Neural progenitor cell (in vitro differentiated cells): Measurements from ENCODE around the gene CLMP. TPM values are rescaled to one million over a fixed set of nuclear protein-coding genes. Genes with fewer than 3 reads are reported as not detected.

Source experiments
- DNase-seq: peaks from one replicate; pipeline ENCODE4 v3.0.0-alpha.2; 2016; ENCODE audit warnings: low spot score
- H2AFZ ChIP-seq: fragments of 200-600 bp; sonication (generic); replicated peaks from 2 replicates; pipeline ENCODE4 v1.6.1; 2016; ENCODE audit warnings: antibody characterized with exemption
- H3F3A ChIP-seq: fragments of 200-600 bp; sonication (generic); 2 replicates; pipeline ENCODE4 v1.6.1; 2016; ENCODE audit warnings: antibody characterized with exemption, low read depth
- H3K27ac ChIP-seq: fragments of 200-600 bp; sonication (generic); 2 replicates; pipeline ENCODE4 v1.5.1; 2016; ENCODE audit warnings: mild to moderate bottlenecking
- H3K27me3 ChIP-seq: fragments of 200-600 bp; sonication (generic); 2 replicates; pipeline ENCODE4 v1.6.1; 2016; ENCODE audit warnings: mild to moderate bottlenecking, moderate library complexity
- H3K36me3 ChIP-seq: fragments of 200-600 bp; sonication (generic); 2 replicates; pipeline ENCODE4 v1.5.1; 2016
- H3K4me1 ChIP-seq: fragments of 200-600 bp; sonication (generic); 2 replicates; pipeline ENCODE4 v1.6.1; 2016; ENCODE audit warnings: mixed run types
- H3K4me2 ChIP-seq: fragments of 200-600 bp; sonication (generic); 2 replicates; pipeline ENCODE4 v1.6.1; 2016
- H3K4me3 ChIP-seq: fragments of 200-600 bp; sonication (generic); 2 replicates; pipeline ENCODE4 v1.5.1; 2016
- H3K79me2 ChIP-seq: fragments of 200-600 bp; sonication (generic); 2 replicates; pipeline ENCODE4 v1.6.1; 2016; ENCODE audit warnings: low read depth
- H3K9ac ChIP-seq: fragments of 200-600 bp; sonication (generic); 2 replicates; pipeline ENCODE4 v1.6.1; 2016
- H3K9me3 ChIP-seq: fragments of 200-600 bp; sonication (generic); 2 replicates; pipeline ENCODE4 v1.5.1; 2016; ENCODE audit warnings: low read depth
- H4K20me1 ChIP-seq: fragments of 200-600 bp; sonication (generic); 2 replicates; pipeline ENCODE4 v1.6.1; 2016; ENCODE audit warnings: low read depth
- H3K27ac Mint-ChIP-seq: 3 replicates; pipeline ENCODE4 v1.8.0; 2021; ENCODE audit warnings: mixed read lengths
- H3K27me3 Mint-ChIP-seq: 2 replicates; pipeline ENCODE4 v1.8.0; 2022; ENCODE audit warnings: low read depth, mild to moderate bottlenecking, inconsistent platforms, moderate library complexity, mixed read lengths; ENCODE audit not compliant: insufficient read depth
- H3K36me3 Mint-ChIP-seq: 3 replicates; pipeline ENCODE4 v1.8.0; 2021; ENCODE audit warnings: mixed read lengths
- H3K4me1 Mint-ChIP-seq: 3 replicates; pipeline ENCODE4 v1.8.0; 2021; ENCODE audit warnings: mixed read lengths
- H3K4me3 Mint-ChIP-seq: 3 replicates; pipeline ENCODE4 v1.8.0; 2021; ENCODE audit warnings: mild to moderate bottlenecking, moderate library complexity, mixed read lengths
- H3K9me3 Mint-ChIP-seq: 3 replicates; pipeline ENCODE4 v1.8.0; 2020; ENCODE audit warnings: mixed read lengths
- EZH2 ChIP-seq: fragments of 200-600 bp; sonication (generic); IDR thresholded peaks from 2 replicates; pipeline ENCODE4 v1.6.1; 2017; ENCODE audit warnings: antibody characterized with exemption, mild to moderate bottlenecking, moderate library complexity
- EZH2phosphoT487 ChIP-seq: fragments of 200-600 bp; sonication (generic); IDR thresholded peaks from 2 replicates; pipeline ENCODE4 v1.6.1; 2017; ENCODE audit warnings: antibody characterized with exemption
- total RNA-seq: library from RNA; depleted of rRNA; stranded (reverse); fragments of >200 nt; gene quantifications from 2 replicates; pipeline ENCODE4 v1.2.3, GENCODE V29; 2015; ENCODE audit warnings: low replicate concordance
- TF ChIP-seq, protein P1 (sequence below): fragments of 200-600 bp; sonication (generic); IDR thresholded peaks from 2 replicates; pipeline ENCODE4 v1.5.1; 2017; ENCODE audit warnings: antibody characterized with exemption, mild to moderate bottlenecking

Gene CLMP
- total RNA-seq, 1 donor from 2014 or later: 10.7 TPM

DNA sequence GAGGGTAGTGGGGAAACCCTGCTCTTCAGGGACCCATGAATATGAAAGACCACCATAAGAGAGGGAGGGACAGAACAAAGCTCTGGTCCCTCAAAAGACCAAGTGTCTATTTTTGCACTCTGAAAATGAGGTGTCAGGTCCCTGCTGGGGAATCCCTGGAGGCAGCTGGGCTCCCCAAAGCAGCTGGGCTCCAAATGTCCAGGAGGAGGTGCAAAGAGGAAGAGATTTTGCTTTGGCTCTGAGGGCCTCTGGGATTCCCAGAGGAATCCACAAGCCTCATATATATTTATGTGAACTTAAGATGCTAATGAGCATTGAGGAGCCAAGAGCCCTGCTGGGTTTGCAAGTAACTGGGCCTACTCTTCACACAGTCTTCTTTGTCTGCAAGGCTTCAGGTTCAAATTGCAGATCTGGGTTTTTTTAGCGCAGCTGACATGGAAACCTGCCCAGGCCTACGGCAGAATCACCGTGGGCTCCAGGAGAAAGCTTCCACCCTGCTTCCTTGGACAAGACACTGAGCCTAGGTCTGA is 26.0 kb downstream of the CLMP start:
- Histone ChIP-seq H3K9me3 (no peaks in the 10 kb centered on the region), H2AFZ (no peak overlapping the region), H3K4me3 (no peak overlapping the region), H3K79me2 (no peaks in the 10 kb centered on the region), H3F3A (no peaks in the 10 kb centered on the region), H3K4me1 (no peaks in the 10 kb centered on the region), H3K27ac (no peak overlapping the region), H3K9ac (no peak overlapping the region), H3K36me3 (no peaks in the 10 kb centered on the region), H3K4me2 (no peak overlapping the region), H3K27me3 (no peaks in the 10 kb centered on the region), H4K20me1 (no peaks in the 10 kb centered on the region)
- Mint-ChIP-seq H3K36me3 (peaks cover 2% of the 10 kb centered on the region), H3K9me3 (peaks cover 2% of the 10 kb centered on the region), H3K4me3 (peak overlapping the region; percentile 8), H3K27me3 (peaks cover 4% of the 10 kb centered on the region), H3K27ac (peak overlapping the region; percentile 47), H3K4me1 (peaks cover 39% of the 10 kb centered on the region)
- DNase-seq: no peak
- TF ChIP-seq, protein P1, sequence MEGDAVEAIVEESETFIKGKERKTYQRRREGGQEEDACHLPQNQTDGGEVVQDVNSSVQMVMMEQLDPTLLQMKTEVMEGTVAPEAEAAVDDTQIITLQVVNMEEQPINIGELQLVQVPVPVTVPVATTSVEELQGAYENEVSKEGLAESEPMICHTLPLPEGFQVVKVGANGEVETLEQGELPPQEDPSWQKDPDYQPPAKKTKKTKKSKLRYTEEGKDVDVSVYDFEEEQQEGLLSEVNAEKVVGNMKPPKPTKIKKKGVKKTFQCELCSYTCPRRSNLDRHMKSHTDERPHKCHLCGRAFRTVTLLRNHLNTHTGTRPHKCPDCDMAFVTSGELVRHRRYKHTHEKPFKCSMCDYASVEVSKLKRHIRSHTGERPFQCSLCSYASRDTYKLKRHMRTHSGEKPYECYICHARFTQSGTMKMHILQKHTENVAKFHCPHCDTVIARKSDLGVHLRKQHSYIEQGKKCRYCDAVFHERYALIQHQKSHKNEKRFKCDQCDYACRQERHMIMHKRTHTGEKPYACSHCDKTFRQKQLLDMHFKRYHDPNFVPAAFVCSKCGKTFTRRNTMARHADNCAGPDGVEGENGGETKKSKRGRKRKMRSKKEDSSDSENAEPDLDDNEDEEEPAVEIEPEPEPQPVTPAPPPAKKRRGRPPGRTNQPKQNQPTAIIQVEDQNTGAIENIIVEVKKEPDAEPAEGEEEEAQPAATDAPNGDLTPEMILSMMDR: no peak
- TF ChIP-seq EZH2phosphoT487: no peak
- no peak for TF ChIP-seq EZH2

DNA sequence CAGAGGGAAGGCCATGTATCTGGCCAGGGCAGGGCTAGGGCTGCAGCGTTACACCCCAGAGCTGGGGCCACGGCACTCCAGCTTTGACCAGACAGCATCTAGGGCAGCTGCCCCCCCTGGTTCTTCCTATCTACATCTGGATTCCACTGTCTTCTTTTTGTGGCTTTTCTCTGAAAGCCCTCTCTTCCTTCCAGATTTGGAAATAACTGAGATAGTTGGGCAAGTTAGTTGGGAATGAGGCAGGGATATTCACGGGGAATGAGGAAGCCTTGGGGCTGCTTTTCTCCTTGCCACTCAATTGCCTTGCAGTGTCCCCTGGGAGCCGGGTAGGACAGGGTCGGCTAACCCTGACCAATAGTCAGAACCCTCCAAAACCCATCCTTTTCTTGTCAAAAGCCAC is 26.8 kb downstream of the CLMP start:
- H3K9ac ChIP-seq: no peak overlapping the region
- TF ChIP-seq EZH2 (no peak), EZH2phosphoT487 (no peak)
- TF ChIP-seq, protein P1: no peak
- H3K4me1 ChIP-seq: no peaks in the 10 kb centered on the region
- H3K4me3 ChIP-seq: no peak overlapping the region
- H3K9me3 ChIP-seq: no peaks in the 10 kb centered on the region
- H3K9me3 Mint-ChIP-seq: peaks cover 2% of the 10 kb centered on the region
- no peak overlapping the region for H3K27ac Mint-ChIP-seq
- H3K27ac ChIP-seq: no peak overlapping the region
- no peaks in the 10 kb centered on the region for H4K20me1 ChIP-seq
- no peak overlapping the region for H3K4me2 ChIP-seq
- no peaks in the 10 kb centered on the region for H3F3A ChIP-seq
- H3K36me3 Mint-ChIP-seq: peaks cover 2% of the 10 kb centered on the region
- H3K27me3 Mint-ChIP-seq: peaks cover 7% of the 10 kb centered on the region
- no peaks in the 10 kb centered on the region for H3K36me3 ChIP-seq
- no peaks in the 10 kb centered on the region for H3K79me2 ChIP-seq
- no peak for DNase-seq
- no peaks in the 10 kb centered on the region for H3K27me3 ChIP-seq
- peaks cover 39% of the 10 kb centered on the region for H3K4me1 Mint-ChIP-seq
- H3K4me3 Mint-ChIP-seq: no peak overlapping the region
- H2AFZ ChIP-seq: no peak overlapping the region

DNA sequence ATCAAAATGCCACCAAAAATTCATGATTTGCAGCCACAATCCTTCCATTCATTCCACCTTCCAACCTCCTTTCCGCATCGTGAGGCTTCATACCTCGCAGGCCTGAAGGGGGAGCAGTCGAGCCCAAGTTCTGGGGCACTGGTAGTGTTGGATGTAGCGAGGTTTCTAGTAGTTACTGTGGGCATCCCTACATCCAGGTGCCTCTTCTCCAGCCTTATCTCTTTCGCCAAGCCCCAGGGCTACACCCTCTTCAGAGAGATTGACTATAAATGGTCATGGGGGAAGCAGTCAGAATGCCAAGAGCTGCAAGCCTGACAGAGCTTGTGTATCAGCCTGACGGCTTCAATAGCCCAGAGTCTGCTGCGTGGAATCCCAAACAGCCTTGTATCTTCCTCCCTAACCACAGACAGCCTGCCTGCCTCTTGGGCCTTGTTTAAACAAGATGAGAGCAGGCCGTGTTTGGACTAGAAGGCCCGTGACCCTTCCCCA is 28.9 kb downstream of the CLMP start:
- H4K20me1 ChIP-seq: no peaks in the 10 kb centered on the region
- no peaks in the 10 kb centered on the region for H3K36me3 ChIP-seq
- no peak overlapping the region for H3K4me3 Mint-ChIP-seq
- H3F3A ChIP-seq: no peaks in the 10 kb centered on the region
- no peaks in the 10 kb centered on the region for H3K27me3 ChIP-seq
- TF ChIP-seq EZH2phosphoT487: no peak
- TF ChIP-seq, protein P1: peak; percentile 82
- TF ChIP-seq EZH2: no peak
- peaks cover 38% of the 10 kb centered on the region for H3K4me1 Mint-ChIP-seq
- H3K4me1 ChIP-seq: no peaks in the 10 kb centered on the region
- peaks cover 2% of the 10 kb centered on the region for H3K9me3 Mint-ChIP-seq
- H3K4me3 ChIP-seq: no peak overlapping the region
- no peak overlapping the region for H3K4me2 ChIP-seq
- no peaks in the 10 kb centered on the region for H3K79me2 ChIP-seq
- peak; percentile 70 for DNase-seq
- H3K27ac ChIP-seq: no peak overlapping the region
- H3K9me3 ChIP-seq: no peaks in the 10 kb centered on the region
- H2AFZ ChIP-seq: no peak overlapping the region
- H3K27ac Mint-ChIP-seq: no peak overlapping the region
- peaks cover 2% of the 10 kb centered on the region for H3K27me3 Mint-ChIP-seq
- H3K36me3 Mint-ChIP-seq: peaks cover 2% of the 10 kb centered on the region
- no peak overlapping the region for H3K9ac ChIP-seq
